Naive B cell (primary cell): ENCODE results near the gene TTLL7. TPM values are rescaled to one million over a fixed set of nuclear protein-coding genes. Genes with fewer than 3 reads are reported as not detected.
"Not testable (repeated sequence)": the region's sequence is repeated elsewhere in the genome, so short reads cannot be mapped to it uniquely, and the experiment has no call there.

Source experiments
- ATAC-seq, 2 donors: fragments of 150-1000 bp; cut with Tn5 transposase; 2 replicates each; pipeline ENCODE4 v1.10.0; 2021; ENCODE audit warnings: low read depth in 2 of 2, mild to moderate bottlenecking in 2 of 2, moderate library complexity in 2 of 2
- DNase-seq: peaks from one replicate; pipeline ENCODE4 v3.0.0; 2022
- H3K27ac Mint-ChIP-seq, 6 donors: one replicate each; pipeline ENCODE4 v1.8.0; 2020 to 2022; ENCODE audit warnings: mild to moderate bottlenecking in 6 of 6, mixed read lengths in 6 of 6, moderate library complexity in 5 of 6, inconsistent platforms in 2 of 6
- H3K27me3 Mint-ChIP-seq, 3 donors: one replicate each; pipeline ENCODE4 v1.8.0; 2021 to 2022; ENCODE audit warnings: mixed read lengths in 3 of 3, mild to moderate bottlenecking in 1 of 3
- H3K36me3 Mint-ChIP-seq, 2 donors: one replicate each; pipeline ENCODE4 v1.8.0; 2020 to 2022; ENCODE audit warnings: mixed read lengths in 2 of 2, inconsistent platforms in 1 of 2, mild to moderate bottlenecking in 1 of 2
- H3K4me1 Mint-ChIP-seq, 3 donors: one replicate each; pipeline ENCODE4 v1.8.0; 2020 to 2022; ENCODE audit warnings: mixed read lengths in 3 of 3, inconsistent platforms in 1 of 3, mild to moderate bottlenecking in 1 of 3, moderate library complexity in 1 of 3
- H3K4me3 Mint-ChIP-seq, 8 donors: one replicate each; pipeline ENCODE4 v1.8.0; 2020 to 2022; ENCODE audit warnings: mild to moderate bottlenecking in 8 of 8, mixed read lengths in 8 of 8, moderate library complexity in 8 of 8, inconsistent platforms in 2 of 8
- H3K9me3 Mint-ChIP-seq, 7 donors: one replicate each; pipeline ENCODE4 v1.8.0; 2020 to 2022; ENCODE audit warnings: mixed read lengths in 7 of 7, mild to moderate bottlenecking in 5 of 7, inconsistent platforms in 2 of 7, moderate library complexity in 1 of 7
- polyA plus RNA-seq, 6 donors: library from polyadenylated mRNA; unstranded; fragments of 300-500 nt; fragmentation: Illumina TruSeq; gene quantifications; one replicate each; pipeline ENCODE4 v1.2.3, GENCODE V29; 2021; ENCODE audit warnings: low read depth in 6 of 6

TTLL7 gene
- polyA plus RNA-seq, 6 donors from 2014 or later: not detected

GRCh38 chr1:83917959-83918358 is 81.0 kb downstream of the TTLL7 start:
- H3K4me1 Mint-ChIP-seq: no peaks in the 10 kb centered on the region
- peaks cover 8 to 15% (median 14%) of the 10 kb centered on the region in 3 donors for H3K27me3 Mint-ChIP-seq
- no peak overlapping the region for H3K27ac Mint-ChIP-seq
- DNase-seq (no peak), ATAC-seq (no peak)
- H3K4me3 Mint-ChIP-seq: no peak overlapping the region
- H3K36me3 Mint-ChIP-seq: no peaks in the 10 kb centered on the region
- peaks cover 0 to 6% (median 0%) of the 10 kb centered on the region in 7 donors for H3K9me3 Mint-ChIP-seq

- H3K36me3 Mint-ChIP-seq, H3K4me3 Mint-ChIP-seq, H3K9me3 Mint-ChIP-seq, ATAC-seq, DNase-seq, H3K4me1 Mint-ChIP-seq, H3K27ac Mint-ChIP-seq: not testable (repeated sequence)
- peaks cover 8 to 24% (median 14%) of the 10 kb centered on the region in 3 donors for H3K27me3 Mint-ChIP-seq
Measured at GRCh38 chr1:83916094-83916493, 82.8 kb downstream of the TTLL7 start.

GRCh38 chr1:83912876-83913275 is 86.1 kb downstream of the TTLL7 start:
- no peaks in the 10 kb centered on the region for H3K4me1 Mint-ChIP-seq

GRCh38 chr1:83910461-83910860 is 88.5 kb downstream of the TTLL7 start:
- Mint-ChIP-seq H3K27me3 (peaks cover 19 to 45% (median 23%) of the 10 kb centered on the region in 3 donors), H3K4me1 (no peaks in the 10 kb centered on the region), H3K36me3 (no peaks in the 10 kb centered on the region), H3K9me3 (peaks cover 0 to 6% (median 0%) of the 10 kb centered on the region in 7 donors), H3K27ac (no peak overlapping the region), H3K4me3 (no peak overlapping the region)
- DNase-seq (no peak), ATAC-seq (no peak)

More at GRCh38 chr1:83912876-83913275, 86.1 kb downstream of the TTLL7 start:
- Mint-ChIP-seq H3K36me3 (no peaks in the 10 kb centered on the region), H3K9me3 (peaks cover 0 to 6% (median 0%) of the 10 kb centered on the region in 7 donors), H3K27me3 (peaks cover 11 to 36% (median 15%) of the 10 kb centered on the region in 3 donors), H3K27ac (no peak overlapping the region), H3K4me3 (no peak overlapping the region)
- ATAC-seq (no peak), DNase-seq (no peak)

GRCh38 chr1:83909687-83910086 is 89.2 kb downstream of the TTLL7 start:
- Mint-ChIP-seq H3K4me1 (no peaks in the 10 kb centered on the region), H3K27me3 (peaks cover 15 to 40% (median 21%) of the 10 kb centered on the region in 3 donors), H3K27ac (no peak overlapping the region), H3K9me3 (peaks cover 0 to 2% (median 0%) of the 10 kb centered on the region in 7 donors), H3K4me3 (no peak overlapping the region), H3K36me3 (no peaks in the 10 kb centered on the region)
- DNase-seq (no peak), ATAC-seq (no peak)

GRCh38 chr1:83905315-83905907 is 93.5 kb downstream of the TTLL7 start:
- ATAC-seq (no peak), DNase-seq (peak; percentile 7)
- Mint-ChIP-seq H3K9me3 (no peaks in the 10 kb centered on the region), H3K27me3 (peaks cover 11 to 27% (median 12%) of the 10 kb centered on the region in 3 donors), H3K4me1 (no peaks in the 10 kb centered on the region), H3K27ac (no peak overlapping the region), H3K36me3 (no peaks in the 10 kb centered on the region), H3K4me3 (no peak overlapping the region)

- peaks cover 0 to 10% (median under 1%) of the 10 kb centered on the region in 3 donors for H3K27me3 Mint-ChIP-seq
- H3K36me3 Mint-ChIP-seq: no peaks in the 10 kb centered on the region
- DNase-seq: no peak
Measured at GRCh38 chr1:83901547-83902155, 97.3 kb downstream of the TTLL7 start.

GRCh38 chr1:83900524-83900923 is 98.4 kb downstream of the TTLL7 start:
- ATAC-seq (no peak), DNase-seq (no peak)
- Mint-ChIP-seq H3K9me3 (no peaks in the 10 kb centered on the region), H3K27me3 (peaks cover 5 to 16% (median 12%) of the 10 kb centered on the region in 3 donors), H3K4me3 (no peak overlapping the region), H3K27ac (no peak overlapping the region), H3K36me3 (no peaks in the 10 kb centered on the region), H3K4me1 (no peaks in the 10 kb centered on the region)

More at GRCh38 chr1:83901547-83902155, 97.3 kb downstream of the TTLL7 start:
- Mint-ChIP-seq H3K4me3 (no peak overlapping the region), H3K27ac (peak overlapping the region in 2 of 6 donors; percentile 12 to 57), H3K9me3 (no peaks in the 10 kb centered on the region), H3K4me1 (no peaks in the 10 kb centered on the region)
- ATAC-seq: no peak

GRCh38 chr1:83897516-83897915 is 101.4 kb downstream of the TTLL7 start:
- ATAC-seq (no peak), DNase-seq (no peak)
- Mint-ChIP-seq H3K27me3 (peaks cover 13 to 19% (median 14%) of the 10 kb centered on the region in 3 donors), H3K36me3 (no peaks in the 10 kb centered on the region), H3K4me1 (no peaks in the 10 kb centered on the region), H3K4me3 (no peak overlapping the region), H3K27ac (no peak overlapping the region), H3K9me3 (no peaks in the 10 kb centered on the region)

GRCh38 chr1:83896299-83896698 is 102.6 kb downstream of the TTLL7 start:
- ATAC-seq: no peak
- DNase-seq: no peak
- no peak overlapping the region for H3K4me3 Mint-ChIP-seq
- H3K27me3 Mint-ChIP-seq: peaks cover 10 to 14% (median 13%) of the 10 kb centered on the region in 3 donors
- no peaks in the 10 kb centered on the region for H3K9me3 Mint-ChIP-seq
- H3K4me1 Mint-ChIP-seq: no peaks in the 10 kb centered on the region
- no peak overlapping the region for H3K27ac Mint-ChIP-seq
- no peaks in the 10 kb centered on the region for H3K36me3 Mint-ChIP-seq

- Mint-ChIP-seq H3K9me3 (peaks cover 0 to 19% (median 8%) of the 10 kb centered on the region in 7 donors), H3K27ac (no peak overlapping the region), H3K36me3 (peaks cover 0 to 9% of the 10 kb centered on the region in 2 donors), H3K27me3 (peaks cover 7 to 11% (median 8%) of the 10 kb centered on the region in 3 donors), H3K4me3 (no peak overlapping the region), H3K4me1 (no peaks in the 10 kb centered on the region)
- ATAC-seq: no peak
- no peak for DNase-seq
Measured at GRCh38 chr1:83889707-83890106, 109.2 kb downstream of the TTLL7 start.

- no peak for ATAC-seq
- no peaks in the 10 kb centered on the region for H3K4me1 Mint-ChIP-seq
- H3K27ac Mint-ChIP-seq: no peak overlapping the region
- H3K4me3 Mint-ChIP-seq: no peak overlapping the region
- DNase-seq: no peak
- peaks cover 0 to 9% of the 10 kb centered on the region in 2 donors for H3K36me3 Mint-ChIP-seq
- peaks cover 0 to 19% (median 8%) of the 10 kb centered on the region in 7 donors for H3K9me3 Mint-ChIP-seq
- H3K27me3 Mint-ChIP-seq: peaks cover 6 to 11% (median 8%) of the 10 kb centered on the region in 3 donors
Measured at GRCh38 chr1:83887483-83887882, 111.4 kb downstream of the TTLL7 start.

GRCh38 chr1:83883979-83884378 is 115.0 kb downstream of the TTLL7 start:
- no peaks in the 10 kb centered on the region for H3K4me1 Mint-ChIP-seq
- H3K4me3 Mint-ChIP-seq: no peak overlapping the region
- H3K27ac Mint-ChIP-seq: peak overlapping the region in 1 of 6 donors; percentile 39
- H3K36me3 Mint-ChIP-seq: peaks cover 0 to 9% of the 10 kb centered on the region in 2 donors
- peaks cover 0 to 11% (median 6%) of the 10 kb centered on the region in 3 donors for H3K27me3 Mint-ChIP-seq
- H3K9me3 Mint-ChIP-seq: peaks cover 0 to 12% (median 6%) of the 10 kb centered on the region in 7 donors
- no peak for ATAC-seq
- DNase-seq: no peak

- no peak for DNase-seq
- ATAC-seq: peak; percentile 30
- peaks cover 0 to 6% (median 4%) of the 10 kb centered on the region in 3 donors for H3K27me3 Mint-ChIP-seq
Measured at GRCh38 chr1:83882906-83883305, 116.0 kb downstream of the TTLL7 start.

More at GRCh38 chr1:83882906-83883305, 116.0 kb downstream of the TTLL7 start:
- H3K36me3 Mint-ChIP-seq: no peaks in the 10 kb centered on the region
- no peak overlapping the region for H3K27ac Mint-ChIP-seq
- no peaks in the 10 kb centered on the region for H3K4me1 Mint-ChIP-seq
- H3K9me3 Mint-ChIP-seq: peaks cover 0 to 1% (median 0%) of the 10 kb centered on the region in 7 donors
- H3K4me3 Mint-ChIP-seq: no peak overlapping the region
